ENCODE measurements around the gene FAM89A.
"Not testable (repeated sequence)": the region's sequence is repeated elsewhere in the genome, so short reads cannot be mapped to it uniquely, and the experiment has no call there.

Gene FAM89A

GRCh38 chr1:231053493-231054162 is 13.6 kb upstream of the FAM89A start:
- no peak for DNase-seq

GRCh38 chr1:231052777-231053176 is 12.7 kb upstream of the FAM89A start:
- DNase-seq: no peak

GRCh38 chr1:231050932-231051331 is 10.9 kb upstream of the FAM89A start:
- not testable (repeated sequence) for DNase-seq

GRCh38 chr1:231050395-231050794 is 10.3 kb upstream of the FAM89A start:
- DNase-seq: no peak

- no peak for DNase-seq
Observed at GRCh38 chr1:231049121-231049979, 9.3 kb upstream of the FAM89A start.

- not testable (repeated sequence) for DNase-seq
Observed at GRCh38 chr1:231048419-231048818, 8.4 kb upstream of the FAM89A start.

GRCh38 chr1:231047529-231047928 is 7.5 kb upstream of the FAM89A start:
- DNase-seq: not testable (repeated sequence)

GRCh38 chr1:231046730-231047395 is 6.8 kb upstream of the FAM89A start:
- no peak for DNase-seq

- DNase-seq: not testable (repeated sequence)
Observed at GRCh38 chr1:231045921-231046729, 6.1 kb upstream of the FAM89A start.

GRCh38 chr1:231045286-231045685 is 5.2 kb upstream of the FAM89A start:
- no peak for DNase-seq

- no peak for DNase-seq
Observed at GRCh38 chr1:231044588-231044987, 4.5 kb upstream of the FAM89A start.

GRCh38 chr1:231041719-231042261 is 1.7 kb upstream of the FAM89A start:
- DNase-seq: no peak

- peak; percentile 32 for DNase-seq
Observed at GRCh38 chr1:231040800-231041718, 1.0 kb upstream of the FAM89A start.

- DNase-seq: peak; percentile 51
Observed at GRCh38 chr1:231039161-231040018, 664 bp downstream of the FAM89A start.

- DNase-seq: no peak
Observed at GRCh38 chr1:231037585-231038517, 2.2 kb downstream of the FAM89A start.

- no peak for DNase-seq
Observed at GRCh38 chr1:231036416-231036815, 3.6 kb downstream of the FAM89A start.

GRCh38 chr1:231035799-231036198 is 4.3 kb downstream of the FAM89A start:
- no peak for DNase-seq

GRCh38 chr1:231032963-231033362 is 7.1 kb downstream of the FAM89A start:
- DNase-seq: no peak

- DNase-seq: no peak
Observed at GRCh38 chr1:231029841-231030240, 10.2 kb downstream of the FAM89A start.

Measured in activated T-cell treated with anti-CD3 and anti-CD28 coated beads, Interleukin-2, amount 50 U/mL, for 1 hour (primary cell).